GM23338 (cell line): ENCODE measurements around the gene YWHAQ. TPM values are rescaled to one million over a fixed set of nuclear protein-coding genes. Genes with fewer than 3 reads are reported as not detected.

Experiments
- ATAC-seq: fragments of 200-7000 bp; cut with Tn5 transposase; 3 replicates; pipeline ENCODE4 v1.9.1; 2020
- DNase-seq: peaks from one replicate; pipeline ENCODE4 v3.0.0-alpha.2; 2015; ENCODE audit warnings: low spot score
- H2AFZ ChIP-seq: fragments of 200-600 bp; sonication (generic); 2 replicates; pipeline ENCODE4 v1.8.0; 2016; ENCODE audit warnings: antibody characterized with exemption, mild to moderate bottlenecking, moderate library complexity
- H3F3A ChIP-seq: fragments of 200-600 bp; sonication (generic); replicated peaks from 2 replicates; pipeline ENCODE4 v1.8.0; 2017; ENCODE audit warnings: antibody characterized with exemption, mixed run types, low read depth
- H3K27ac ChIP-seq: fragments of 200-600 bp; sonication (generic); 2 replicates; pipeline ENCODE4 v1.6.1; 2016; ENCODE audit warnings: low read depth
- H3K27me3 ChIP-seq: fragments of 200-600 bp; sonication (generic); 2 replicates; pipeline ENCODE4 v1.8.0; 2016; ENCODE audit warnings: mild to moderate bottlenecking, mixed run types, moderate library complexity; ENCODE audit not compliant: insufficient read depth
- H3K36me3 ChIP-seq: fragments of 200-600 bp; sonication (generic); 2 replicates; pipeline ENCODE4 v1.8.0; 2016; ENCODE audit warnings: mild to moderate bottlenecking; ENCODE audit not compliant: insufficient read depth
- H3K4me1 ChIP-seq: fragments of 200-600 bp; sonication (generic); 2 replicates; pipeline ENCODE4 v1.8.0; 2016; ENCODE audit warnings: mild to moderate bottlenecking, moderate library complexity; ENCODE audit not compliant: insufficient read depth
- H3K4me2 ChIP-seq: fragments of 200-600 bp; sonication (generic); 2 replicates; pipeline ENCODE4 v1.7.1; 2017; ENCODE audit warnings: mixed run types
- H3K4me3 ChIP-seq: fragments of 200-600 bp; sonication (generic); 2 replicates; pipeline ENCODE4 v1.6.1; 2016; ENCODE audit warnings: mixed run types
- H3K79me2 ChIP-seq: fragments of 200-600 bp; sonication (generic); replicated peaks from 2 replicates; pipeline ENCODE4 v1.8.0; 2017; ENCODE audit warnings: mild to moderate bottlenecking; ENCODE audit not compliant: insufficient read depth
- H3K9me2 ChIP-seq: fragments of 200-600 bp; sonication (generic); 2 replicates; pipeline ENCODE4 v1.8.0; 2017; ENCODE audit not compliant: insufficient read depth
- H4K20me1 ChIP-seq: fragments of 200-600 bp; sonication (generic); replicated peaks from 2 replicates; pipeline ENCODE4 v1.8.0; 2017; ENCODE audit warnings: mild to moderate bottlenecking; ENCODE audit not compliant: insufficient read depth
- H3K27ac Mint-ChIP-seq: 2 replicates; pipeline ENCODE4 v1.8.0; 2020; ENCODE audit warnings: inconsistent platforms, mild to moderate bottlenecking, moderate library complexity, mixed read lengths
- H3K27me3 Mint-ChIP-seq: 3 replicates; pipeline ENCODE4 v1.8.0; 2022; ENCODE audit warnings: low read depth, mild to moderate bottlenecking, moderate library complexity, mixed read lengths, inconsistent platforms; ENCODE audit not compliant: insufficient read depth, poor library complexity
- H3K36me3 Mint-ChIP-seq: 3 replicates; pipeline ENCODE4 v1.8.0; 2021; ENCODE audit warnings: low read depth, mild to moderate bottlenecking, inconsistent platforms, moderate library complexity, mixed read lengths
- H3K4me1 Mint-ChIP-seq: 3 replicates; pipeline ENCODE4 v1.8.0; 2020; ENCODE audit warnings: mild to moderate bottlenecking, inconsistent platforms, mixed read lengths
- H3K4me3 Mint-ChIP-seq: 3 replicates; pipeline ENCODE4 v1.8.0; 2021; ENCODE audit warnings: moderate library complexity, mild to moderate bottlenecking, inconsistent platforms, mixed read lengths
- H3K9me3 Mint-ChIP-seq: 3 replicates; pipeline ENCODE4 v1.8.0; 2020; ENCODE audit warnings: moderate library complexity, mild to moderate bottlenecking, inconsistent platforms, mixed read lengths
- CREB1 ChIP-seq: fragments of 250-450 bp; sonication (Bioruptor Pico); IDR thresholded peaks from 2 replicates; pipeline ENCODE4 v1.5.0; 2020; ENCODE audit warnings: low read depth, mild to moderate bottlenecking, moderate library complexity
- CTCF ChIP-seq, 2 experiments: fragments of 200-600 bp in 1 of 2; sonication (generic) in 1 of 2; conservative IDR thresholded peaks; 2 replicates each; pipeline versions ENCODE4 v1.5.1 to v1.6.1; 2016 to 2017; ENCODE audit warnings: antibody characterized with exemption in 2 of 2, low read depth in 2 of 2, mild to moderate bottlenecking in 2 of 2, moderate library complexity in 1 of 2
- EZH2 ChIP-seq: fragments of 200-600 bp; sonication (generic); IDR thresholded peaks from one replicate; pipeline ENCODE4 v1.8.0; 2017; ENCODE audit warnings: antibody characterized with exemption, mild to moderate bottlenecking, low read depth; ENCODE audit not compliant: unreplicated experiment
- EZH2phosphoT487 ChIP-seq: fragments of 200-600 bp; sonication (generic); IDR thresholded peaks from one replicate; pipeline ENCODE4 v1.8.1; 2018; ENCODE audit warnings: antibody characterized with exemption; ENCODE audit not compliant: unreplicated experiment
- NANOG ChIP-seq: IDR thresholded peaks from 2 replicates; pipeline ENCODE4 v1.6.1; 2016; ENCODE audit warnings: antibody characterized with exemption, borderline replicate concordance
- POLR2AphosphoS5 ChIP-seq: IDR thresholded peaks from 2 replicates; pipeline ENCODE4 v1.6.1; 2016; ENCODE audit warnings: antibody characterized with exemption, low read depth
- REST ChIP-seq: IDR thresholded peaks from one replicate; pipeline ENCODE4 v1.6.1; 2018; ENCODE audit warnings: antibody characterized with exemption; ENCODE audit not compliant: unreplicated experiment
- STAT1 ChIP-seq: IDR thresholded peaks from one replicate; pipeline ENCODE4 v1.6.1; 2016; ENCODE audit warnings: antibody characterized with exemption; ENCODE audit not compliant: unreplicated experiment
- ZNF114 ChIP-seq: fragments of 250-450 bp; sonication (Bioruptor Pico); IDR thresholded peaks from 2 replicates; pipeline ENCODE4 v1.5.0; 2020; ENCODE audit warnings: mild to moderate bottlenecking, moderate library complexity
- ZNF331 ChIP-seq: fragments of 250-450 bp; sonication (Bioruptor Pico); IDR thresholded peaks from 2 replicates; pipeline ENCODE4 v1.5.0; 2020; ENCODE audit warnings: low read depth, mild to moderate bottlenecking, moderate library complexity
- ZNF462 ChIP-seq: fragments of 250-450 bp; sonication (Bioruptor Pico); IDR thresholded peaks from 2 replicates; pipeline ENCODE4 v1.5.0; 2020; ENCODE audit warnings: mild to moderate bottlenecking, moderate library complexity
- polyA plus RNA-seq: library from polyadenylated mRNA; unstranded; fragments of >200 nt; fragmentation: Nextera tagmentation; extraction: Ambion mirVana; gene quantifications from 2 replicates; pipeline ENCODE4 v1.2.1, GENCODE V29; 2016
- total RNA-seq: library from RNA; depleted of rRNA; stranded (reverse); fragments of >200 nt; shearing (Covaris generic); gene quantifications from 2 replicates; pipeline ENCODE4 v1.2.3, GENCODE V29; 2014

YWHAQ gene
- total and polyA plus RNA-seq, 2 experiments from 2014 or later = 295 to 464 TPM

GRCh38 chr2:9644603-9645002 lies 13.8 kb upstream of the YWHAQ start:
- Mint-ChIP-seq H3K4me3 (no peak overlapping the region), H3K36me3 (no peaks in the 10 kb centered on the region), H3K27me3 (peaks cover 12% of the 10 kb centered on the region), H3K4me1 (peaks cover 22% of the 10 kb centered on the region), H3K27ac (no peak overlapping the region), H3K9me3 (peaks cover 2% of the 10 kb centered on the region; the same call in 1 of the 3 replicates)
- no peaks in the 10 kb centered on the region for H3K36me3 ChIP-seq
- H2AFZ ChIP-seq = no peak overlapping the region
- no peak for TF ChIP-seq EZH2
- TF ChIP-seq CTCF (conservative IDR thresholded peaks at IDR 0.05; ENCODE audit: low read depth in 2 of 2) = no peak
- TF ChIP-seq CREB1 = no peak
- no peak for TF ChIP-seq NANOG
- TF ChIP-seq STAT1 = no peak
- TF ChIP-seq ZNF462 = no peak
- TF ChIP-seq EZH2phosphoT487 = no peak
- TF ChIP-seq POLR2AphosphoS5 = no peak
- TF ChIP-seq ZNF331 (CRISPR knock-in tag) = no peak
- no peak for TF ChIP-seq REST
- TF ChIP-seq ZNF114 (CRISPR knock-in tag) = no peak
- DNase-seq (no peak), ATAC-seq (no peak)
- no peaks in the 10 kb centered on the region for H3K27me3 ChIP-seq
- no peak overlapping the region for H3K4me3 ChIP-seq
- H3K79me2 ChIP-seq = no peaks in the 10 kb centered on the region
- no peak overlapping the region for H3K4me2 ChIP-seq
- H3K4me1 ChIP-seq = peaks cover 6% of the 10 kb centered on the region; the same call in 1 of the 2 replicates
- H3K9me2 ChIP-seq = no peaks in the 10 kb centered on the region
- H4K20me1 ChIP-seq = no peaks in the 10 kb centered on the region
- H3K27ac ChIP-seq = no peak overlapping the region
- H3F3A ChIP-seq = no peaks in the 10 kb centered on the region
